ENCODE data around the gene BANF2. TPM values are rescaled to one million over a fixed set of nuclear protein-coding genes. Genes with fewer than 3 reads are reported as not detected.

BANF2 gene
- total and polyA plus RNA-seq, 2 of the 8 experiments (the other 6 are each of a cell fraction or from before 2014, with no cell fraction given): not detected

- Histone ChIP-seq H3K4me1 (replicated peaks in 1 of 4; ENCODE audit: control insufficient read depth in 3 of 4, insufficient read depth in 4 of 4, low read length in 3 of 4) (peaks cover 0 to 3% (median 1%) of the 10 kb centered on the region in 4 experiments; a peak in 2 of 7 replicates), H2AFZ (ENCODE audit: low read length) (no peak overlapping the region), H2AK5ac (ENCODE audit: low read depth, low read length) (no peak overlapping the region), H4K8ac (ENCODE audit: extremely low read depth, insufficient read depth, low read length) (no peak overlapping the region), H3K79me1 (ENCODE audit: low read depth, low read length) (no peaks in the 10 kb centered on the region), H2BK5ac (ENCODE audit: low read depth, low read length) (no peak overlapping the region), H4K20me1 (replicated peaks in 1 of 2; ENCODE audit: control insufficient read depth in 1 of 2, insufficient read depth in 2 of 2, low read length in 2 of 2) (no peaks in the 10 kb centered on the region), H2BK15ac (ENCODE audit: low read length) (no peak overlapping the region), H3K9me3 (ENCODE audit: insufficient read depth in 2 of 2, low read depth in 1 of 2, low read length in 1 of 2) (peaks cover 6 to 7% of the 10 kb centered on the region in 2 experiments; a peak in 3 of 4 replicates), H4K91ac (replicated peaks; ENCODE audit: insufficient read length, low read length) (no peak overlapping the region), H3K56ac (replicated peaks; ENCODE audit: insufficient read length, low read depth, low read length) (no peak overlapping the region), H2BK12ac (ENCODE audit: low read depth, low read length) (no peak overlapping the region), H3K4me3 (ENCODE audit: extremely low read depth in 1 of 4, insufficient read depth in 2 of 4, low read depth in 3 of 4, low read length in 4 of 4) (no peak overlapping the region), H4K5ac (ENCODE audit: insufficient read length, low read depth, low read length) (no peak overlapping the region), H3K79me2 (ENCODE audit: control insufficient read depth in 1 of 2, insufficient read depth in 2 of 2, low read length in 2 of 2) (no peaks in the 10 kb centered on the region), H3K4ac (replicated peaks; ENCODE audit: insufficient read length, low read depth, low read length) (no peak overlapping the region), H2BK120ac (replicated peaks; ENCODE audit: low read depth, low read length) (no peak overlapping the region), H3K27me3 (replicated peaks in 1 of 4; ENCODE audit: control insufficient read depth in 3 of 4, extremely low read depth in 1 of 4, insufficient read depth in 3 of 4, low read length in 3 of 4) (no peaks in the 10 kb centered on the region), H3K23ac (ENCODE audit: insufficient read length) (no peak overlapping the region), H3K14ac (ENCODE audit: insufficient read length) (no peak overlapping the region), H3K4me2 (ENCODE audit: insufficient read depth in 1 of 2, low read depth in 2 of 2, low read length in 2 of 2) (no peak overlapping the region), H3K36me3 (ENCODE audit: control insufficient read depth in 2 of 4, insufficient read depth in 4 of 4, low read length in 3 of 4) (no peaks in the 10 kb centered on the region), H3K18ac (ENCODE audit: extremely low read depth, low read length) (no peak overlapping the region), H3K27ac (ENCODE audit: low read depth, low read length) (no peak overlapping the region), H3K9ac (replicated peaks in 1 of 4; ENCODE audit: extremely low read depth in 1 of 4, low read depth in 3 of 4, low read length in 3 of 4) (no peak overlapping the region), H3K23me2 (ENCODE audit: low read depth, low read length) (no peaks in the 10 kb centered on the region; the same call in 1 of the 2 replicates), H2BK20ac (ENCODE audit: low read length) (no peak overlapping the region)
- ChIA-PET POLR2A (ENCODE audit: partially characterized antibody) (no interaction called here), CTCF (ENCODE audit: partially characterized antibody) (interaction anchor here (0.6 kb wide), 1 partner anchor 82 kb away, joined by 3 read pairs; no protein-coding TSS in a partner anchor)
- FAIRE-seq (no peak), DNase-seq (ENCODE audit: low read depth in 1 of 2, low spot score in 2 of 2) (no peak)
- WGBS, 2 experiments (ENCODE audit: extremely low coverage in 1 of 2, insufficient coverage in 1 of 2, insufficient read length in 1 of 2, insufficient replicate concordance in 2 of 2, low coverage in 1 of 2, low lambda C conversion rate in 2 of 2, missing lambda C conversion rate in 1 of 2): 62% methylated on average over 3 of the region's 3 CpGs; no CpG with 5 or more reads in 1 of the 2 experiments
- TF ChIP-seq BACH1 (IDR thresholded peaks at IDR 0.05; ENCODE audit: low read length) (no peak), CBX5 (IDR thresholded peaks at IDR 0.05; ENCODE audit: low read depth, low read length) (no peak), CBX8 (IDR thresholded peaks at IDR 0.05; ENCODE audit: borderline replicate concordance, low read depth, low read length) (no peak), NRF1 (IDR thresholded peaks at IDR 0.05; ENCODE audit: low read depth, low read length) (no peak), RBBP5 (IDR thresholded peaks at IDR 0.05; ENCODE audit: borderline replicate concordance, low read depth, low read length) (no peak), TAF7 (optimal IDR thresholded peaks at IDR 0.05; ENCODE audit: borderline replicate concordance, low read depth, low read length) (no peak), RXRA (IDR thresholded peaks at IDR 0.05; ENCODE audit: insufficient read depth, low read depth, low read length) (no peak), CREB1 (IDR thresholded peaks at IDR 0.05) (no peak), RFX5 (IDR thresholded peaks at IDR 0.05; ENCODE audit: borderline replicate concordance, low read depth, low read length) (no peak), CTBP2 (IDR thresholded peaks at IDR 0.05; ENCODE audit: borderline replicate concordance, insufficient read depth, insufficient read length, low read length) (no peak), KDM4A (IDR thresholded peaks at IDR 0.05; ENCODE audit: low read depth, low read length, severe bottlenecking) (no peak), CTCF (IDR thresholded peaks at IDR 0.05; ENCODE audit: control extremely low read depth in 1 of 3, insufficient read depth in 1 of 3, low read depth in 1 of 3, low read length in 3 of 3) (no peak)
Measured at GRCh38 chr20:17738154-17738553, 38.4 kb downstream of the BANF2 start.
